Skeletal muscle satellite cell (primary cell): ENCODE results near the gene ADAM10.

Experiments used
- H3K27me3 ChIP-seq: 2 replicates; pipeline ENCODE4 v1.7.0; 2013; ENCODE audit warnings: low read length; ENCODE audit not compliant: control insufficient read depth, insufficient read depth
- H3K36me3 ChIP-seq: 2 replicates; pipeline ENCODE4 v1.7.0; 2013; ENCODE audit warnings: mild to moderate bottlenecking, control low read depth, low read length; ENCODE audit not compliant: insufficient read depth
- H3K4me1 ChIP-seq: 2 replicates; pipeline ENCODE4 v1.7.0; 2013; ENCODE audit warnings: low read length; ENCODE audit not compliant: control insufficient read depth, insufficient read depth
- H3K4me2 ChIP-seq: 2 replicates; pipeline ENCODE4 v1.7.0; 2013; ENCODE audit warnings: mild to moderate bottlenecking, low read length
- H3K4me3 ChIP-seq: 2 replicates; pipeline ENCODE4 v1.7.0; 2013; ENCODE audit warnings: low read length
- H3K9ac ChIP-seq: 2 replicates; pipeline ENCODE4 v1.7.0; 2013; ENCODE audit warnings: mild to moderate bottlenecking, low read depth, low read length, moderate library complexity
- H3K9me3 ChIP-seq: replicated peaks from 2 replicates; pipeline ENCODE4 v1.7.0; 2013; ENCODE audit warnings: mild to moderate bottlenecking, control low read depth, low read length

Gene ADAM10

GRCh38 chr15:58602823-58603222 lies 146.7 kb downstream of the ADAM10 start:
- Histone ChIP-seq H3K36me3 (peaks cover 15% of the 10 kb centered on the region), H3K27me3 (no peaks in the 10 kb centered on the region), H3K9ac (no peak overlapping the region), H3K9me3 (no peaks in the 10 kb centered on the region), H3K4me3 (no peak overlapping the region), H3K4me2 (no peak overlapping the region), H3K4me1 (no peaks in the 10 kb centered on the region)

- Histone ChIP-seq H3K4me2 (no peak overlapping the region), H3K9me3 (no peaks in the 10 kb centered on the region), H3K4me3 (no peak overlapping the region), H3K36me3 (peaks cover 14% of the 10 kb centered on the region), H3K9ac (no peak overlapping the region), H3K4me1 (no peaks in the 10 kb centered on the region), H3K27me3 (no peaks in the 10 kb centered on the region)
Measured at GRCh38 chr15:58598829-58599210, 150.7 kb downstream of the ADAM10 start.

- Histone ChIP-seq H3K9ac (no peak overlapping the region), H3K4me1 (no peaks in the 10 kb centered on the region), H3K4me2 (no peak overlapping the region), H3K36me3 (peaks cover 10% of the 10 kb centered on the region), H3K27me3 (no peaks in the 10 kb centered on the region), H3K4me3 (no peak overlapping the region), H3K9me3 (no peaks in the 10 kb centered on the region)
Measured at GRCh38 chr15:58597943-58598828, 151.3 kb downstream of the ADAM10 start.

GRCh38 chr15:58595516-58596263 lies 153.8 kb downstream of the ADAM10 start:
- Histone ChIP-seq H3K27me3 (no peaks in the 10 kb centered on the region), H3K4me2 (no peak overlapping the region), H3K4me1 (no peaks in the 10 kb centered on the region), H3K36me3 (peaks cover 5% of the 10 kb centered on the region), H3K4me3 (no peak overlapping the region), H3K9me3 (no peaks in the 10 kb centered on the region), H3K9ac (no peak overlapping the region)

GRCh38 chr15:58594898-58595297 lies 154.6 kb downstream of the ADAM10 start:
- Histone ChIP-seq H3K27me3 (no peaks in the 10 kb centered on the region), H3K4me3 (no peak overlapping the region), H3K9me3 (no peaks in the 10 kb centered on the region), H3K4me2 (no peak overlapping the region), H3K9ac (no peak overlapping the region), H3K36me3 (peaks cover 8% of the 10 kb centered on the region), H3K4me1 (no peaks in the 10 kb centered on the region)

GRCh38 chr15:58593870-58594269 lies 155.6 kb downstream of the ADAM10 start:
- H3K4me2 ChIP-seq = no peak overlapping the region
- H3K9ac ChIP-seq = no peak overlapping the region
- H3K4me1 ChIP-seq = no peaks in the 10 kb centered on the region
- peaks cover 8% of the 10 kb centered on the region for H3K36me3 ChIP-seq
- H3K9me3 ChIP-seq = no peaks in the 10 kb centered on the region
- H3K27me3 ChIP-seq = no peaks in the 10 kb centered on the region
- H3K4me3 ChIP-seq = no peak overlapping the region

GRCh38 chr15:58590926-58591325 lies 158.6 kb downstream of the ADAM10 start:
- no peaks in the 10 kb centered on the region for H3K27me3 ChIP-seq
- H3K4me3 ChIP-seq = no peak overlapping the region
- H3K4me1 ChIP-seq = no peaks in the 10 kb centered on the region
- H3K36me3 ChIP-seq = peaks cover 2% of the 10 kb centered on the region
- H3K4me2 ChIP-seq = no peak overlapping the region
- H3K9ac ChIP-seq = no peak overlapping the region
- H3K9me3 ChIP-seq = no peaks in the 10 kb centered on the region

- Histone ChIP-seq H3K4me3 (no peak overlapping the region), H3K4me2 (no peak overlapping the region), H3K9ac (no peak overlapping the region), H3K4me1 (no peaks in the 10 kb centered on the region), H3K27me3 (no peaks in the 10 kb centered on the region), H3K9me3 (no peaks in the 10 kb centered on the region), H3K36me3 (peaks cover 2% of the 10 kb centered on the region)
Measured at GRCh38 chr15:58590236-58590635, 159.3 kb downstream of the ADAM10 start.

- H3K36me3 ChIP-seq = peaks cover 2% of the 10 kb centered on the region
- H3K4me2 ChIP-seq = no peak overlapping the region
- no peaks in the 10 kb centered on the region for H3K4me1 ChIP-seq
- H3K9ac ChIP-seq = no peak overlapping the region
- no peaks in the 10 kb centered on the region for H3K9me3 ChIP-seq
- H3K27me3 ChIP-seq = no peaks in the 10 kb centered on the region
- no peak overlapping the region for H3K4me3 ChIP-seq
Measured at GRCh38 chr15:58589047-58589446, 160.5 kb downstream of the ADAM10 start.

GRCh38 chr15:58588096-58588495 lies 161.4 kb downstream of the ADAM10 start:
- Histone ChIP-seq H3K4me1 (no peaks in the 10 kb centered on the region), H3K27me3 (no peaks in the 10 kb centered on the region), H3K9me3 (no peaks in the 10 kb centered on the region), H3K4me3 (no peak overlapping the region), H3K4me2 (no peak overlapping the region), H3K36me3 (peaks cover 2% of the 10 kb centered on the region), H3K9ac (no peak overlapping the region)

GRCh38 chr15:58587486-58587885 lies 162.0 kb downstream of the ADAM10 start:
- Histone ChIP-seq H3K9ac (no peak overlapping the region), H3K36me3 (peaks cover 2% of the 10 kb centered on the region), H3K4me3 (no peak overlapping the region), H3K27me3 (no peaks in the 10 kb centered on the region), H3K4me1 (no peaks in the 10 kb centered on the region), H3K9me3 (no peaks in the 10 kb centered on the region), H3K4me2 (no peak overlapping the region)
